Activated CD8-positive, alpha-beta memory T cell treated with anti-CD3 and anti-CD28 coated beads, Interleukin-2, amount 50 U/mL, for 24 hours (primary cell): ENCODE results near the gene NETO2.
"Not testable (repeated sequence)": the region's sequence is repeated elsewhere in the genome, so short reads cannot be mapped to it uniquely, and the experiment has no call there.

Source experiments
- DNase-seq: peaks from one replicate; pipeline ENCODE4 v3.0.0-alpha.2; 2020; ENCODE audit errors: extremely low read depth

Gene NETO2, protein sequence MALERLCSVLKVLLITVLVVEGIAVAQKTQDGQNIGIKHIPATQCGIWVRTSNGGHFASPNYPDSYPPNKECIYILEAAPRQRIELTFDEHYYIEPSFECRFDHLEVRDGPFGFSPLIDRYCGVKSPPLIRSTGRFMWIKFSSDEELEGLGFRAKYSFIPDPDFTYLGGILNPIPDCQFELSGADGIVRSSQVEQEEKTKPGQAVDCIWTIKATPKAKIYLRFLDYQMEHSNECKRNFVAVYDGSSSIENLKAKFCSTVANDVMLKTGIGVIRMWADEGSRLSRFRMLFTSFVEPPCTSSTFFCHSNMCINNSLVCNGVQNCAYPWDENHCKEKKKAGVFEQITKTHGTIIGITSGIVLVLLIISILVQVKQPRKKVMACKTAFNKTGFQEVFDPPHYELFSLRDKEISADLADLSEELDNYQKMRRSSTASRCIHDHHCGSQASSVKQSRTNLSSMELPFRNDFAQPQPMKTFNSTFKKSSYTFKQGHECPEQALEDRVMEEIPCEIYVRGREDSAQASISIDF

GRCh38 chr16:47143677-47144558 lies at the start of gene NETO2:
TSS of gene NETO2 (minus strand) at chr16:47143945. CDS start at chr16:47143612, 333 bp downstream.
- DNase-seq: no peak

DNA sequence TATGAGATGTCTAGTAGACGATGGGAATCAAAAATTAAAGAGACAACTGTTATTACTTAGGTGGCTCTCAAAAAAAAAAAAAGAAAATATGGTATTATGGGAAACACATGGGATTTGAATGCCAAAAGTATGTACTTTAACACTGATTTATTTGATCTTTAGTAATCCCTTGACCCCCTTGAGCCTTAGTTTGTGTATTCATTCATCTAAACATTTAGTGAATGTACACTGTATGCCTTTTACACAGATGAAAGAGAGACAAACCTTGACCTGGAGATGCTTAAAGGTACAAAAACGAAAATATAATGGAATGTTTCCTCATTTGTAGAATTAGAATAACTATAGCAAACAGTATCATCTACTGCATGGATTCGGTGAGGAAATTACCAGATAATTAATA lies 38.6 kb upstream of the NETO2 start:
- no peak for DNase-seq

- DNase-seq: not testable (repeated sequence)
Observed at GRCh38 chr16:47181066-47181465, 37.3 kb upstream of the NETO2 start.

DNA sequence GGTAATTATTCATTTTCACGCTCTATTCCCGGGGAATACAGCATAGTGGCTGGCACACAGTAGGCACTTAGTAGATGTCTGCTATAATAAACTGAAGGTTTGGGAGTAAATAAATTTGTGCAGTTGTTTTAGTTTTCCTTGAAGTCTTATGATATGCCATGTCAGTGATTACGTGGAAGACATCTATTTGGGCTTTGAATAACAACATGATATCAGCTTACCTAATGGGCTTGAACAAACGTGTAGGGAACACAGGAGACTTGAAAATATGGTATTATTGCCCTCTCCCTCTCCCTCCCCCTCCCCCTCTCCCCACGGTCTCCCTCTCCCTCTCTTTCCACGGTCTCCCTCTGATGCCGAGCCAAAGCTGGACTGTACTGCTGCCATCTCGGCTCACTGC lies 36.3 kb upstream of the NETO2 start:
- DNase-seq: no peak

GRCh38 chr16:47175152-47175551 lies 31.4 kb upstream of the NETO2 start:
- DNase-seq: no peak

DNA sequence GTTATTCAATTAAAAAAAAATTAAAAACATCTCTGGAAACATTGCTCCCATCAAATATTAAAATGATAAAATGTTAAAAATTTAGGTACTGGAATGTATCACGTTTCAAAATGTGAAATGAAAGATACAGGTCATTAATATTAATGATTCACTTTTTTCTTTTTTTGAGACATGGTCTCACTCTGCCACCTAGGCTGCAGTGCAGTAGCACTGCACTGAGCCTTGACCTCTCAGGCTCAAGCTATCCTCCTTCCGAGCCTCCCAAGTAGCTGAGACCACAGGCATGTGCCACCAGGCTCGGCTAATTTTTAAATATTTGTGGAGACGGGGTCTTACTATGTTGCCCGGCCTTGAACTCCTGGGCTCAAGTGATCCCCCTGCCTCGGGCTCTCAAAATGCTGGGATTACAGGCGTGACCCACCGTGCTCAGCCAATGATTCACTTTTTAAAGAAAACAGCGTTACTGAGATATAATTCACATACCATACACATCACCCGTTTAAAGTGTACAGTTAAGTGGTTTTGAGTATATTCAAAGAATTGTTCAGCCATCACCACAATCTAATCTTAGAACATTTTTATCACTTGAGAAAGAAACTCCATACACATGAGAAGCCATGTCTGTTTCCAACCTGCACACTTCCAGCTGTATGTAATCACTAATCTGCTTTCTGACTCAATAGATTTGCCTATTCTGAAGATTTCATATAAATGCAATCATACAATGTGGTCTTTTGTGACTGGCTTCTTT lies 19.1 kb upstream of the NETO2 start:
- DNase-seq: no peak

DNA sequence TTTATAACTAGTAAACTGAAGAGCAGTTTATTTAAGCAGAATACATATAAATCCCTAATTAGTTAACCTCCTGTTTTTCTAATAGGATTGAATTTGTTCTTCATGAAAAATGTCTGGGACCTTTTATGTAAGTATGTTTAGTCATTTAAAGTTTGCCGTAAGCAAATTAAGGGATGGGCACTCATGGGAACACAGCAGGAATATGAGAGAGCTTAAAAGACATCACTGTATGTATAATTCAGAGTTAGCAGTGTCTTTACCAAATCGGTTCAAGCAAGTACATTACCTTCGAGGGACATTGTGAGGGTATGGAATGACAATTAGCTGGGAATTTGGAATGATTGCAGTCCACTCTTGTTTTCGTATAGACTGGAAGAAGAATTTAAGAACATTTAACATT lies 17.7 kb upstream of the NETO2 start:
- DNase-seq: no peak

DNA sequence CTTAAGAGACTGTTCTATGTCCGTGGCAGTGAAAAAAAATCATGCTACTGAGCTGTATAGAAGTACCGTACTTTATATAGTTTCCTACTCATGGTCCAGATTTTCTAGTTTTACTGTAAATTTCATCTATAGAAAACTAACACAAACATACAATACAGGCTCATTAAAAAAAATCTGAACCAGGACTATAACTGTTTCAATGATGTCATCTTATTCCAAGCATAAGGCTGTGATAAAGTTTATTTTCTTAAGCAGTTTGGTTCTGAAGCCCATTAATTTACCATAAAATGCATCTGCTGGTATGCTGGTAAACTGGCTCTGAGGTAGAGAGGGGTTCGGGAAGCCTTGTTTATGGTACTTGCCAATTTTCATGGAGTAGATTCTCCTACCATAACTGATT lies 16.7 kb upstream of the NETO2 start:
- no peak for DNase-seq

- DNase-seq: no peak
Observed at GRCh38 chr16:47158992-47159391, 15.2 kb upstream of the NETO2 start.

- DNase-seq: no peak
Observed at GRCh38 chr16:47156680-47157215, 13.0 kb upstream of the NETO2 start.

DNA sequence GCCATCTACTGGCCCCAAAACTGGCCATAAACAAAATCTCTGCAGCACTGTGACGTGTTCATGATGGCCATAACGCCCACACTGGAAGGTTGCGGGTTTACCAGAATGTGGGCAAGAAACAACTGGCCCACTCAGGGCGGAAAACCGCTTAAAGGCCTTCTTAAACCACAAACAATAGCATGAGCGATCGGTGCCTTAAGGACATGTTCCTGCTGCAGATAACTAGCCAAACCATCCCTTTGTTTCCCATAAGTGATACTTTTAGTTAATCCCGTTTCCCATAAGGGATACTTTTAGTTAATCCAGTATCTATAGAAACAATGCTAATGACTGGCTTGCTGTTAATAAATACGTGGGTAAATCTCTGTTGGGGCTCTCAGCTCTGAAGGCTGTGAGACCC lies 8.8 kb upstream of the NETO2 start:
- not testable (repeated sequence) for DNase-seq

GRCh38 chr16:47150067-47150466 lies 6.3 kb upstream of the NETO2 start:
- no peak for DNase-seq

DNA sequence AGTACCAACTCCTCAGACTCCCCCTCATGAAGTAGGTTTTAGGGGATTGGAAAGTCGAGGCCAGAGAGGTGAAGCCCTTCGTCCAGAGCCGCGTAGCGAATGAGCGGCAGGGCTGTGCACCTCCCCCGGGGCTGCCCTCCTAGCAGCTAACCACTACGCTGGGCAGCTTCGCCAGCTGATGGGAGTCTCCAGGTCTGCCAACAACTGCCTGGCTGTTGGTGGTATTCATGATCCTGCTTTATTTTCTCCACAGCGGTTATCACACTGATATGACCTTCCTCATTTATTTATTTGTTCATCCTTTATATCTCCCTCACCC lies 773 bp upstream of the NETO2 start:
- no peak for DNase-seq

- DNase-seq: no peak
Observed at GRCh38 chr16:47142821-47143676, 696 bp downstream of the NETO2 start.

GRCh38 chr16:47142486-47142820 lies 1.3 kb downstream of the NETO2 start:
- no peak for DNase-seq

DNA sequence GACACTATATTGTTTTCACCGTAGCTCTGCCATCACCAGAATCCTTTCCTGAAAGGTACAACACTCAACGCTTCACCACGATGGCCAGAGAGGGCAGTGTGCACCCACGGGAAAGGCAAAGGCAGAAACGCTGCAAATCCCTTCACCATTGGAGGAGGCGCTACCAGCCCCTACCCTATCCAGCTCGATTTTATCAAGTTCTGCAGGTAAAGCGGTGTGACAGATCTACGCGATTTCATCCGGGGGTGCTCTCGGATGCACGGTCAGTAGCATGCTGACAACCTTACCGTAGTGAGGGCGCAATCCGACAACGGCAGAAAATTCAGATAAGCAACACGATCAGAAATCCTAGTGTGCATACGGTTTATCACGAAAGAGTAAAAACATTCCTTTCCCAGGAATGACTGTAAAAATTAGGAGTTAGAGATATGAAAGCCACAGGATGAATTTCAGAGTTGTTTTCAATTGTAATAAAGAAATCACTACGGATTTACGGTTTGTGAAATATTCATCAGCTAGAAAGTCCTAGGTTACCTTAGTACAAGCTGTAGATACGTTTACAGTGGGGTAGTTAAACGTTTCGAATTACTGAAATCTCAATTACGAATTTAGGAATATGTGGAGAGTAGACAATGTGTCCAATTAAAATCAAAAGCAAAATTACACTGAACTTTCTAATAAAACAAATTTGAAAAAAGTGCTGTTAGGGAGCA lies 1.8 kb downstream of the NETO2 start:
- peak; percentile 53 for DNase-seq

GRCh38 chr16:47140686-47141085 lies 3.1 kb downstream of the NETO2 start:
- no peak for DNase-seq

- no peak for DNase-seq
Observed at GRCh38 chr16:47139561-47140185, 4.1 kb downstream of the NETO2 start.

- not testable (repeated sequence) for DNase-seq
Observed at GRCh38 chr16:47137925-47138324, 5.8 kb downstream of the NETO2 start.
